Activated naive CD4-positive, alpha-beta T cell treated with Interleukin-2 at 50 U/mL for 16 hours (primary cell): Measurements from ENCODE around the gene SLC2A2.
"Not testable (repeated sequence)": the region's sequence is repeated elsewhere in the genome, so short reads cannot be mapped to it uniquely, and the experiment has no call there.

Experiments
- DNase-seq: peaks from one replicate; pipeline ENCODE4 v3.0.0-alpha.2; 2020

The SLC2A2 gene

GRCh38 chr3:170980399-170980798, 46.1 kb downstream of the SLC2A2 start:
- DNase-seq, result no peak

- no peak for DNase-seq
Observed at GRCh38 chr3:170977949-170978745, 48.4 kb downstream of the SLC2A2 start.

GRCh38 chr3:170976190-170976519, 50.4 kb downstream of the SLC2A2 start:
- no peak for DNase-seq

GRCh38 chr3:170975283-170976189, 51.0 kb downstream of the SLC2A2 start:
- no peak for DNase-seq

GRCh38 chr3:170974872-170975271, 51.6 kb downstream of the SLC2A2 start:
- no peak for DNase-seq

- not testable (repeated sequence) for DNase-seq
Observed at GRCh38 chr3:170972917-170973316, 53.6 kb downstream of the SLC2A2 start.

GRCh38 chr3:170967126-170967525, 59.4 kb downstream of the SLC2A2 start:
- DNase-seq, result no peak

- DNase-seq, result no peak
Observed at GRCh38 chr3:170966495-170966894, 60.0 kb downstream of the SLC2A2 start.

GRCh38 chr3:170962411-170962810, 64.1 kb downstream of the SLC2A2 start:
- no peak for DNase-seq

GRCh38 chr3:170961616-170962400, 64.7 kb downstream of the SLC2A2 start:
- DNase-seq, result no peak

GRCh38 chr3:170959457-170959856, 67.1 kb downstream of the SLC2A2 start:
- DNase-seq, result no peak

- DNase-seq, result no peak
Observed at GRCh38 chr3:170956647-170957046, 69.9 kb downstream of the SLC2A2 start.

- no peak for DNase-seq
Observed at GRCh38 chr3:170953736-170954135, 72.8 kb downstream of the SLC2A2 start.

GRCh38 chr3:170953229-170953628, 73.3 kb downstream of the SLC2A2 start:
- no peak for DNase-seq

- no peak for DNase-seq
Observed at GRCh38 chr3:170949211-170949610, 77.3 kb downstream of the SLC2A2 start.

- DNase-seq, result no peak
Observed at GRCh38 chr3:170947018-170947769, 79.3 kb downstream of the SLC2A2 start.
